ENCODE results near the gene RNF212.
"Not testable (repeated sequence)": the region's sequence is repeated elsewhere in the genome, so short reads cannot be mapped to it uniquely, and the experiment has no call there.

The RNF212 gene

GRCh38 chr4:1060121-1060520 lies 53.2 kb downstream of the RNF212 start:
- DNase-seq, result no peak

DNA sequence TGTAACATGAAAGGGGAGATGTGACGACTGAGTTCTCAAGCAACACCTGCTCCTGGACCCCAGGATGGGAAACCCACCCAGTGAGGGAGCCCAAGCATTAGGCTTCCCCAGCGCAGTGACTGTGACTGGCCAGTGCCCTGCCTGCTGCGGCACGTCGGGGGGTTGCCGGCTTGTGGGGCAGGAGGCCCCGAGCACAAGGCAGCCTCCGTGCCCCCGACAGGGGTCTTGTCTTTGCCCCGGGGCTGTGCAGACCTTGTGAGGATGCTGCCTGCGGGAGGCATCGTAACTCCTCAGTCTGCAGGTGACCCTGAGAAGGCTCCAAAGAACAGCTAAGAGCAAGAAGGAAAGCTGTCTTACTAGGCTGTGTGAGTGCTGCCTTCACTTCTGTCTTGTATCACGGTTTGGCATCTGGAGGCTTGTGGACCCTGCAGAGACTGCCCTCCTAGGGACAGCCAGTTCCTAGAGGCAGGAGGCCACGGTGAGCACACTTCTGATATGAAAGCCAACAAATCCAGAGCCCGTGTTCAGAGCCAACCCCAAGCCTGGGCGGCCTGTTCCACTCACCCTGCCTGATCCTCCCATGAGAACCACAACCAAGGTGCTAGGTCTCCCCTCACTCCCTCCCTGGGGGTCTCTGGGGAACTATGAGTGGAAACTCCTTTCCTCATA lies 54.2 kb downstream of the RNF212 start:
- no peak for DNase-seq

DNA sequence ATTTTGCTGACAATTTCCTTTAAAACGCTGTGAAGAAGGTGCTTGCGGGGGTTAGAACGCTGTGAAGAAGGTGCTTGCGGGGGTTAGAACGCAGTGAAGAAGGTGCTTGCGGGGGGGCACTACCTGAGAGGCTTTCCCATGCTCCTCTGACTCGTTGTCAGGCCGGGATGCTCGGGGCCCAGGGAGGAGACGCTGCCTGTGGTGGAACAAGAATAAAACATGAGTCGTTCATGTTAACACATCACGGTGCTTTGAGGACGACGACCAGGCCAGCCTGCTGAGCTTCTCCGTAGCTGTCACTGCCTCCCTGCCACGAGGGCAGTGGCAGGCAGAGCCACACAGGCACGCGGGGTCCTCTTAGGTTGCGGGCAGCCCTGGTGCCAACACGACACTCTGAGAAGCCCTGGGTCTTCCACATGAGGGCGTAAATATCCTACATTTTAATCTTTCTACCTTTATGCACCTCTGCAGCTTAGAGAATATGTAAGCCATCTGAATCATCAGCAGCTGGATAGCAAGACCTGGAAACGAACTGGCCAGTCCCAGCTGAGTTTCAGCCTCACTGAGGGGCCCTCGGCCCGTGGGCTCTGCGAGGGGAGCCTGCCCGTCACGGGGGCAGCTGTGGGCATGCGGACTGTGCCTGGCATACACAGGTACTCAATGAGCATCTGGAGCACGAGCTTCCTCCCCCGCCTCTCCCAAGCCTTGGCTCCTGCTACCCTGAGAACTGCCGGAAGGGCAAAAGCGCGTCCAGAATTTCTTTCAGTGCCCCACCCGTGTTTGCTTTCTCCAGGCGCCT lies 55.0 kb downstream of the RNF212 start:
- no peak for DNase-seq

DNA sequence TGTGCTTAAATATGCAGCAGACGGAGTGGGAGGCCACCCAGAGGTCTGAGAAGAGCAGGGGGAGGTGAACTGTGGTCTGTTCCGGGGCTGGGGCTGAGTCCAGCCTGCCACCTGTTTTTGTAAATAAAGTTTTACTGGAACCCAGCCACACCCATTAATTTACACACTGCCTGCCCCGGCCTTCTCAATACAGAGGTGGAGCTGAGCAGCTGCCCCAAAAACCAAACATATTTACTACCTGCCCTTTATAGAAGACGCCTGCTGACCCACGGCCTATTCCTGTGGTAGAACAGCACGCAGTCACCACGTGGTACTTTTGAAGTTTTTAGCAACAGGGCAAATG lies 56.0 kb downstream of the RNF212 start:
- no peak for DNase-seq

DNA sequence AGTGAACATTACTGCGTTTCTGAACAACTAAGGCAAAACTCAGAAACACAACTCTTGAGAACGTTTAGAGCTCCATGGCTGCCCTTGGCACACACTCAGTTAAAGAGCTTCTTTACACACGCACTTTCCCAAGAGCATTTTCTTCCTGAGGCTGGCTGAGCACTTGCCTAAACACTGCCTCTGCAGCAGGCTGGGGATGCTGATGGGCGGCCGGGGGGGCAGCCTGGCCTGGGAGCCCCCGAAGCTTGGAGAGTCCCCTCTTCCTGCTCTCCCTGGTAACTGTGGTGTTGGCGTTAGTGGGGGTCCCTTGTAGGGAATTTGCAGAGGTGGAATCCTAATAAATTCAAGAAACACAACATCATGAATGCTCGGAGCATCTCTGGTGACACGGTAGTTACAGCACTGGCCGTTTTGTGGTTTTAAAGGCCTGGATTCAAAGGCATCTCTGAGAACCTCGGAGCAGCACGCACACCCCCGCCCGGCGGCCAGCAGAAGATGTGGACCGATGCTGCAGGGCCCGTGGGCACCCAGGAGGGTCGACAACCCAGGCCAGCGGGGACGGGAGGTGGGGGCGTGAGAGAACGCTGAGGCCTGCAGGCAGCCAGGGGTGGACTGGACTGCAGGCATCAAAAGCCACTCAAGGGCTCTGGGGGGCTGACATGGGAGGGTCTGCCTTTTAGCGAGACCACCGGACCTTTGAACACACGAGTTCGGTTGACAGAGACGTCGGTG lies 56.5 kb downstream of the RNF212 start:
- no peak for DNase-seq

DNA sequence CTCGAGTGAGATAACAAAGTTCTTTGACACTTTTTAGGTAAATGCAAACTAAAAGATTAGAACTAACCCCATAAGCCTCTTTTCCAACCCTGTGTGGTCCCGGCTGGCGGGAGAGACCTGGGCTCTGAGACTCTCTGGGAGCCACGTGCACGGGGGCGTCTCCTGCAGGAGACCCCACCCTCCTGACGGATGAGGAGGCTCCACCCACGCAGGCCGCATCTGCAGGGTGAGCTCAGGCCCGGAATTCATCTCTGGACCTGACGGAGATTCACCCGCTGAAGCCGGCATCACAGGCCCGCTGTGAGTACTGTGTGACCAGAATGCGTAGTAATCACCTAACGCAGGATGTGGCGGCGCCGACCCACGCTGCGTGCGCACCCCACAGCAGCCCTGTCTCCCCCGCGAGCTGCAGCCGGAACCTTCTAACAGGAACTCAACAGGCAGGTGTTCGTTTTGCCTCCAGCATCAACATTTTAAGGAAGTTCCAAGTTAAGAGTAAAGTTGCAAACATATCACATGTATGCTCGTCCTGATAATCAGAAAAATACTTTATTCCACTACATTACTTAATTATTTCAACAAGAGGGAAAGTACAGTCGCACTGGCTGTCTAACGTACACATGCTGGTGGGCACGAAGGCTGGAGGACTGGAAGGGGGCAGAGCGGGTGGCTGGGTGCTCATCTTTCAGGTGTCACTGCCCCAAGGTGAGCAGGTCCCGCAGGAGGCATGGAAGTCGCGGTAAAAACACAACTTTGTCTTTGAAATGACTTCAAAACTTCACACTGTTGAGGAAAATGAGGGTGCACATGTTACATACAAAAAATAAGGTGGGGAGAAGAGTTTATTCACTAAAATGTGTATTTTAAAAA lies 57.4 kb downstream of the RNF212 start:
- DNase-seq, result no peak

GRCh38 chr4:1055243-1055701 lies 58.1 kb downstream of the RNF212 start:
- not testable (repeated sequence) for DNase-seq

GRCh38 chr4:1054696-1055242 lies 58.6 kb downstream of the RNF212 start:
- not testable (repeated sequence) for DNase-seq

DNA sequence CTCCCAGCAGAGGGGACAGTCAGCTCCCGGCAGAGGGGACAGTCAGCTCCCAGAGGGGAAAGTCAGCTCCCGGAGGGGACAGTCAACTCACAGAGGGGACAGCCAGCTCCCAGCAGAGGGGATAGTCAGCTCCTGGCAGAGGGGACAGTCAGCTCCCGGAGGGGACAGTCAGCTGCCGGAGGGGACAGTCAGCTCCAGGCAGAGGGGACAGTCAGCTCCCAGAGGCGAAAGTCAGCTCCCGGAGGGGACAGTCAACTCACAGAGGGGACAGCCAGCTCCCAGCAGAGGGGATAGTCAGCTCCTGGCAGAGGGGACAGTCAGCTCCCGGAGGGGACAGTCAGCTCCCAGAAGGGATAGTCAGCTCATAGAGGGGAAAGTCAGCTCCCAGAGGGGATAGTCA lies 59.5 kb downstream of the RNF212 start:
- not testable (repeated sequence) for DNase-seq

DNA sequence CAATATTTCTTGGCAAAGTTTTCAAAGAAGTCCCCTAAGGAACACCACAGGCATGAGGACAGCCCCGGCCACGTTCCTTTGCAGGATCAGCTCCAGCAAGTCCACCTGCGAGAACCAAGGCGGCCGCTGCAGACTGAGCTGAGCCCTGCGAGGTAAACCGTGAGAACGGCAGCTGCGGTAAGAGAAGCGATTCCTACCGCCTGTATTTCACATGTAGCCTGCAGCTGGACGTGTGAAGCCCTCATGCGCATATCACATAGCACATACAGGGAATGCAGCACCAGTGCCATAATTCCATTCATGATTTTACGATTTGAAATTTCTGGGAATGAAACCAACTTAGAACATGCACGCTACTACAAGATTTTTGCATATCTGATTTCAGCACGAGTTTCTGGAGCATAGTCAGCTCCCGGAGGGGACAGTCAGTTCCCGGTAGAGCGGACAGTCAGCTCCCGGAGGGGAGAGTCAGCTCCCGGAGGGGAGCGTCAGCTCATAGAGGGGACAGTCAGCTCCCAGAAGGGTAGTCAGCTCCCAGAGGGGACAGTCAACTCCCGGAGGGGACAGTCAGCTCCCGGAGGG lies 60.2 kb downstream of the RNF212 start:
- no peak for DNase-seq

- no peak for DNase-seq
These were observed 61.1 kb downstream of the RNF212 start for GRCh38 chr4:1052231-1052671.

GRCh38 chr4:1051472-1051871 lies 61.9 kb downstream of the RNF212 start:
- DNase-seq, result no peak

GRCh38 chr4:1050486-1051213 lies 62.7 kb downstream of the RNF212 start:
- no peak for DNase-seq

DNA sequence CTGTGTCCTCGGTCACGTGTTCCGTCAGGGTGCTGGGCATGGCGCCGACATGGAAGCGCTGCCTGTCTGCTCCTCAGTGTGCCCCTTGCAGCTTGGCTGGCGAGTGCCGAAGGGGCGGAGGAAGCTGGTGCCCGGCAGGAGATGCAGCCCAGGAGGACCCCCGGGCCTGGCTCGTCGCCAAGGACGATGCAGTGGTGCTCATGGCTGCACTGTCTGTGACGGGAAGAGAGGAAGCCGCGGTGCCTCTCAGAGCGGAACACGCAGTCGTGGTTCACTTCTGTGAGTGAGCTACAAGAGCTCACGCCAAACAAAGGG lies 63.8 kb downstream of the RNF212 start:
- DNase-seq, result no peak

- DNase-seq, result no peak
These were observed 64.4 kb downstream of the RNF212 start for GRCh38 chr4:1048773-1049590.

GRCh38 chr4:1047976-1048772 lies 65.2 kb downstream of the RNF212 start:
- DNase-seq, result no peak

DNA sequence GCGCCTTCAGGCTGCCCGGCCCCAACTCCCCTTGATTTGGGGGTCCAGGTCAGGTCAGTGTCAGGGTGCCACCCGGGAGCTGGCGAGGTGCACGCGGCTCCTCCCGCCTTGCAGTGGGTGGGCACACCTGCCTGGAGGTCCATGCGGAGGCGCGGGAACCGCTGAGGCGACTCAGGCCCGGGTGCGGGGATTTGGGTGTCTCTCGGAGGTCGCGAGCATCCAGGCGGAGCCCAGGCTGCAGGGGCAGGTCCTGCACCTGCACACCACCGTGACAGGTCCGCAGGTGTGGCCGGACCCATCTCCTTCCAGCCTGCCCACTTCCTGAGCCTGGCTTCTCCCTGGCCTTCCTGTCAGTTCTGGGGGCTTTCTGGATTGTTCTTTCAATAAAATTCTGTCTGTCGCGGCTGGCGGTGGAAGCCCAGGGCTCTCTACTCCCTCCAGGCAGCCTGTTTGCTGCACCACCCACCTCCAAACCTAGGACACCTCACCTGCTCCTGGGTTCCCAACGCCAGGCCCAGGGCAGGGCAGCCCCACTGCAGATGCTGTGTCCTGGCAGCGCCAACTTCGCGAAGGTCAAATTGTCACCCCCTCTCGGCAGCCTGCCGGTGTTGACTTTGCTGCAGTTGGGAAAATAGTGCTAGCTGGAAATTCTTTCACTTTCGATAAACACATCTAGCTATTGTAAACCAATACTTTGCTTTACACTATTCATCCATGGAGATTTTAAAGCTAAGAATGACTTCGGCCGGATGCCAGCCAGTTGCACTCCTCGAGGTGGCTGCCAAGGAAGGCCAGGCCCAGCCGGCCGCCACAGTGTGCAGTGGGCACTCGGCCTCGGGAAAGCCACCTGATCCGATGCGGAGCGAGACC lies 66.0 kb downstream of the RNF212 start:
- no peak for DNase-seq

- DNase-seq, result not testable (repeated sequence)
These were observed 66.8 kb downstream of the RNF212 start for GRCh38 chr4:1046581-1047011.

All from NCI-H2171 treated with DMSO at 0.1 percent for 48 hours (cell line).